Dedifferentiated amniotic fluid mesenchymal stem cell (primary cell): ENCODE results near the gene SH3GL1.

Experiments
- DNase-seq: peaks from one replicate; pipeline ENCODE4 v3.0.0-alpha.2; 2016; ENCODE audit errors: extremely low spot score

The SH3GL1 gene

GRCh38 chr19:4396949-4397783 lies 3.2 kb downstream of the SH3GL1 start:
- no peak for DNase-seq

GRCh38 chr19:4393947-4394590 lies 6.3 kb downstream of the SH3GL1 start:
- DNase-seq, result no peak

GRCh38 chr19:4391701-4392483 lies 8.5 kb downstream of the SH3GL1 start:
- DNase-seq, result peak; percentile 51

- DNase-seq, result no peak
Measured at GRCh38 chr19:4391306-4391693, 9.0 kb downstream of the SH3GL1 start.

GRCh38 chr19:4390567-4391305 lies 9.6 kb downstream of the SH3GL1 start:
- no peak for DNase-seq

GRCh38 chr19:4390017-4390566 lies 10.3 kb downstream of the SH3GL1 start:
- no peak for DNase-seq

GRCh38 chr19:4389511-4390016 lies 10.8 kb downstream of the SH3GL1 start:
- no peak for DNase-seq

GRCh38 chr19:4389064-4389375 lies 11.3 kb downstream of the SH3GL1 start:
- no peak for DNase-seq

- no peak for DNase-seq
Measured at GRCh38 chr19:4388337-4389063, 11.8 kb downstream of the SH3GL1 start.

- DNase-seq, result no peak
Measured at GRCh38 chr19:4386041-4386782, 14.1 kb downstream of the SH3GL1 start.

GRCh38 chr19:4385291-4386040 lies 14.9 kb downstream of the SH3GL1 start:
- DNase-seq, result no peak

- no peak for DNase-seq
Measured at GRCh38 chr19:4380254-4380727, 20.1 kb downstream of the SH3GL1 start.

- DNase-seq, result no peak
Measured at GRCh38 chr19:4379383-4380253, 20.7 kb downstream of the SH3GL1 start.

GRCh38 chr19:4378886-4379285 lies 21.5 kb downstream of the SH3GL1 start:
- DNase-seq, result no peak

- DNase-seq, result no peak
Measured at GRCh38 chr19:4376991-4377781, 23.2 kb downstream of the SH3GL1 start.

GRCh38 chr19:4376671-4376990 lies 23.7 kb downstream of the SH3GL1 start:
- no peak for DNase-seq

GRCh38 chr19:4376028-4376670 lies 24.2 kb downstream of the SH3GL1 start:
- no peak for DNase-seq
